OCI-LY1 (cell line): ENCODE measurements around the gene MACROD2.

Experiments
- EZH2 ChIP-seq: fragments of 200-600 bp; sonication (generic), shearing (Covaris generic); IDR thresholded peaks from 2 replicates; pipeline ENCODE4 v1.8.0; 2017; ENCODE audit warnings: borderline replicate concordance, mixed run types, mild to moderate bottlenecking, antibody characterized with exemption, low read length, moderate library complexity, mixed read lengths
- TF ChIP-seq, protein P1 (sequence below): fragments of 200-600 bp; sonication (generic), shearing (Covaris generic); IDR thresholded peaks from 2 replicates; pipeline ENCODE4 v1.5.1; 2017; ENCODE audit warnings: mild to moderate bottlenecking, antibody characterized with exemption, low read length, moderate library complexity, mixed read lengths

- TF ChIP-seq, protein P1, sequence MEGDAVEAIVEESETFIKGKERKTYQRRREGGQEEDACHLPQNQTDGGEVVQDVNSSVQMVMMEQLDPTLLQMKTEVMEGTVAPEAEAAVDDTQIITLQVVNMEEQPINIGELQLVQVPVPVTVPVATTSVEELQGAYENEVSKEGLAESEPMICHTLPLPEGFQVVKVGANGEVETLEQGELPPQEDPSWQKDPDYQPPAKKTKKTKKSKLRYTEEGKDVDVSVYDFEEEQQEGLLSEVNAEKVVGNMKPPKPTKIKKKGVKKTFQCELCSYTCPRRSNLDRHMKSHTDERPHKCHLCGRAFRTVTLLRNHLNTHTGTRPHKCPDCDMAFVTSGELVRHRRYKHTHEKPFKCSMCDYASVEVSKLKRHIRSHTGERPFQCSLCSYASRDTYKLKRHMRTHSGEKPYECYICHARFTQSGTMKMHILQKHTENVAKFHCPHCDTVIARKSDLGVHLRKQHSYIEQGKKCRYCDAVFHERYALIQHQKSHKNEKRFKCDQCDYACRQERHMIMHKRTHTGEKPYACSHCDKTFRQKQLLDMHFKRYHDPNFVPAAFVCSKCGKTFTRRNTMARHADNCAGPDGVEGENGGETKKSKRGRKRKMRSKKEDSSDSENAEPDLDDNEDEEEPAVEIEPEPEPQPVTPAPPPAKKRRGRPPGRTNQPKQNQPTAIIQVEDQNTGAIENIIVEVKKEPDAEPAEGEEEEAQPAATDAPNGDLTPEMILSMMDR: no peak
- no peak for TF ChIP-seq EZH2
Observed at GRCh38 chr20:14207591-14207990, 212.3 kb downstream of the MACROD2 start.
